Peyer's patch (tissue), 4 donors: Measurements from ENCODE around the gene DHX58. TPM values are rescaled to one million over a fixed set of nuclear protein-coding genes. Genes with fewer than 3 reads are reported as not detected.

Experiments used
- DNase-seq, 3 donors: peaks; one replicate each; pipeline ENCODE4 v3.0.0-alpha.2; 2017 to 2019
- H3K27ac ChIP-seq, 4 donors: fragments of 200-600 bp; sonication (generic); one replicate each; pipeline ENCODE4 v1.5.1; 2016 to 2019
- H3K27me3 ChIP-seq, 2 donors: fragments of 200-600 bp; sonication (generic); one replicate each; pipeline ENCODE4 v1.5.1; 2019
- H3K36me3 ChIP-seq, 3 donors: fragments of 200-600 bp; sonication (generic); one replicate each; pipeline ENCODE4 v1.5.1; 2016 to 2019
- H3K4me1 ChIP-seq, 4 donors: fragments of 200-600 bp; sonication (generic); one replicate each; pipeline ENCODE4 v1.5.1; 2016 to 2019
- H3K4me3 ChIP-seq, 4 donors: fragments of 200-600 bp; sonication (generic); 1 replicate in 3 of 4; 2 replicates in 1 of 4; pipeline ENCODE4 v1.5.1; 2016 to 2019; ENCODE audit warnings: mild to moderate bottlenecking in 1 of 4
- H3K9me3 ChIP-seq, 4 donors: fragments of 200-600 bp; sonication (generic); one replicate each; pipeline ENCODE4 v1.5.1; 2016 to 2019; ENCODE audit warnings: mild to moderate bottlenecking in 1 of 4
- POLR2A ChIP-seq, 2 donors: fragments of 450-650 bp; IDR thresholded peaks; one replicate each; pipeline ENCODE4 v1.5.1; 2017; ENCODE audit warnings: antibody characterized with exemption in 2 of 2, mild to moderate bottlenecking in 2 of 2, moderate library complexity in 2 of 2
- total RNA-seq, 4 donors: library from RNA; depleted of rRNA; stranded (reverse); fragments of >200 nt; gene quantifications; one replicate each; pipeline ENCODE4 v1.1.0, GENCODE V29; 2016
- TF ChIP-seq, protein P1 (sequence below), 6 experiments: fragments of 450-650 bp in 4 of 6; fragments of 200-600 bp in 2 of 6; sonication (generic) in 1 of 6; IDR thresholded peaks; one replicate each; pipeline ENCODE4 v1.5.1; 2017 to 2019; ENCODE audit warnings: antibody characterized with exemption in 6 of 6, mild to moderate bottlenecking in 3 of 6, moderate library complexity in 1 of 6

Gene DHX58
- total RNA-seq, 4 donors from 2014 or later, result 12.8 to 24.8 (median 18.4) TPM

DNA sequence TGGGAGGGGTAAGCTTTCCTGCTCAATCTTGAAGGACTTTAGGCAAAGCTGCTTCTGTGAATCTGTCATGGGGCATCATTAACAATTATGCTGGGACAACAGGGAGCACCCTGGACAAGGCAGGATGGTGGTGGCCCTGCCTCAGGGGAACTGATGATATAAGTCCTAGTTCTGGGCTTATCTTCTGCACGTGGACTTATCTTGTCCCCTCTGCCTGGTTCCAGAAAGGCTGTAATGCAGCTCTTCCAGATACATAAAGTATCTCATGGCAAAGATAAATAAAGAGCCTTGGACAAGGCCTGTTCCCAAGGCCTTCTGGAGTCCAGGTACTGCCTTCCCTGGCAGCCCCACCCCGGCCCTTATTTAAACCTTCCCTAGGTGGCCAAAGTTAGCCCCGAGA lies 8.2 kb downstream of the DHX58 start:
- TF ChIP-seq, protein P1, sequence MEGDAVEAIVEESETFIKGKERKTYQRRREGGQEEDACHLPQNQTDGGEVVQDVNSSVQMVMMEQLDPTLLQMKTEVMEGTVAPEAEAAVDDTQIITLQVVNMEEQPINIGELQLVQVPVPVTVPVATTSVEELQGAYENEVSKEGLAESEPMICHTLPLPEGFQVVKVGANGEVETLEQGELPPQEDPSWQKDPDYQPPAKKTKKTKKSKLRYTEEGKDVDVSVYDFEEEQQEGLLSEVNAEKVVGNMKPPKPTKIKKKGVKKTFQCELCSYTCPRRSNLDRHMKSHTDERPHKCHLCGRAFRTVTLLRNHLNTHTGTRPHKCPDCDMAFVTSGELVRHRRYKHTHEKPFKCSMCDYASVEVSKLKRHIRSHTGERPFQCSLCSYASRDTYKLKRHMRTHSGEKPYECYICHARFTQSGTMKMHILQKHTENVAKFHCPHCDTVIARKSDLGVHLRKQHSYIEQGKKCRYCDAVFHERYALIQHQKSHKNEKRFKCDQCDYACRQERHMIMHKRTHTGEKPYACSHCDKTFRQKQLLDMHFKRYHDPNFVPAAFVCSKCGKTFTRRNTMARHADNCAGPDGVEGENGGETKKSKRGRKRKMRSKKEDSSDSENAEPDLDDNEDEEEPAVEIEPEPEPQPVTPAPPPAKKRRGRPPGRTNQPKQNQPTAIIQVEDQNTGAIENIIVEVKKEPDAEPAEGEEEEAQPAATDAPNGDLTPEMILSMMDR (IDR thresholded peaks at IDR 0.05), result no peak
- TF ChIP-seq POLR2A (IDR thresholded peaks at IDR 0.05), result no peak
- DNase-seq, result no peak
- Histone ChIP-seq H3K4me1 (no peaks in the 10 kb centered on the region), H3K4me3 (no peak overlapping the region), H3K36me3 (peaks cover 0 to 15% (median 0%) of the 10 kb centered on the region in 3 donors), H3K27ac (no peak overlapping the region), H3K27me3 (no peaks in the 10 kb centered on the region), H3K9me3 (no peaks in the 10 kb centered on the region)

DNA sequence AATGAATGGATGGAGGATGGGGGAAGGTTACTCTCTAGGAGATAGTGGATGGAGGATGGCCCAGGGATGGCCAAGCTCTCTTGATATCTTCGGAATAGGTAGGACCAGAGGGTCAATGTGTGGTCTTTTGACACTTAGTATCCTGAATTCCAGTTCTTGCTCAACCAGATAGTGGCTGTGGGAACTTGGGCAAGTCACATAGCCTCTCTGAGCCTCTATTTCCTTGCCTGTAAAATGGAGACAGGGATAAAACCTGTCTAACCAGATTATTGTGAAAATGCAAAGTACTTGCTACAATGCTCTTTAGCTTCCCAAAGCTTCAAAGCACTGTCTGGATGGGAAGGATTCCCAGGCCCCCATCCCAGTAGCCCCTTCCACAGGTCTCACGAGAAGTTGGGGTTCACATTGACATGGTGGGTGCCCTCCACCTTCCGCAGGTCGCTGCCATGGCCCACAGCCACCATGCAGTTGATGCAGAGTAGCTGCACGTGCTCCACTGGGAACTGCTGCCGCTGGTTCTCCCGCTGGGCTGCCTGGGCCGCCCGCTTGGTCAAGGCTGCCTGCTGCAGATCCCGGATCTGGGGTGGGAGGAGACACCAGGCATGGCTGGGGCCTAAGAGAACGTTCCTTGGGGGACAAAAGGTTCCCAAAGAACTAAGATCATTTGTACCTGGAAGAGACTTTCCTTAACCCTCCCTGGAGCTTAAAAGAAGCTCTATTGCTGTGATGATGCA lies 9.1 kb downstream of the DHX58 start:
- H3K4me3 ChIP-seq, result no peak overlapping the region
- H3K36me3 ChIP-seq, result peaks cover 0 to 15% (median 0%) of the 10 kb centered on the region in 3 donors
- H3K27me3 ChIP-seq, result no peaks in the 10 kb centered on the region
- no peak for TF ChIP-seq POLR2A (IDR thresholded peaks at IDR 0.05)
- TF ChIP-seq, protein P1 (IDR thresholded peaks at IDR 0.05), result no peak
- no peaks in the 10 kb centered on the region for H3K9me3 ChIP-seq
- no peak for DNase-seq
- no peak overlapping the region for H3K27ac ChIP-seq
- peaks cover 0 to 3% (median under 1%) of the 10 kb centered on the region in 4 donors for H3K4me1 ChIP-seq

DNA sequence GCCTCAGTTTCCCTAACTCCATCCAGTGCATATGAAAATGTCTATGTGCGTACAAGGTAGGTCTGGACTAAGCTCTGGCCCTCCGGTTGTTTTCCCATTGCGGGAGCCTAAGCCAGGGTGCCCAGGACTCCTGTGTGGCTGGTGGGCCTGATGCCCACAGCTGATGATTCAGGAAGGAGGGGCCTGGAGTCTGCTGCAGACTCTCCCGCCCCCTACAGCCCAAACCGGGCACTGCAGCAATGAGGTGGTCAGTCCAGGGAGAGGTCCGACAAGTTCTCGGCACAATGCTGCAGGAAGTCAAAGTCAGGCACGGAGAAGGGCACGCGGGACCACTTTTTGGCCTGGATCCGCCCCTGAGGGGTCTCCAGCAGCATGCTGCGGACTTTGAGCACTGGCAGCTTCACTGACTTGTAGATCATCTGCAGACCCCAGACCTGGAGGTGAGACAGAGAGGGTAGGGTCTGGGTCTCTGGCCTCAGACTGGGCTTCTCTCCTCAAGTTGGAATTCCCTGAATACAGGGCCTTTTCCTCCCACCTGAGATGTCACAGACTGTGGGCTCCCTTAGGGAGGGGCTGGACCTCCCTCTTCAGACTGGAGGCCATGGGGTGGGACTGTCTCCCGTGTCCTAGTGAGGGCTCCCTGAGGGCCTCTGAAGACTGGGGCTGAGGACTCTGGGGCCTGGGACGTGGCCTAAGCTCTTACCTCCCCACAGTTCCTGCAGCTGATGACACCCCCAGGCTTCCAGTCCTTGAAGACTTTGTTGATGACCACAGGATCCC lies 10.8 kb downstream of the DHX58 start:
- no peaks in the 10 kb centered on the region for H3K9me3 ChIP-seq
- TF ChIP-seq, protein P1 (IDR thresholded peaks at IDR 0.05), result peak in 5 of 6 experiments; percentile 53 to 72 (median 65)
- no peak for TF ChIP-seq POLR2A (IDR thresholded peaks at IDR 0.05)

DNA sequence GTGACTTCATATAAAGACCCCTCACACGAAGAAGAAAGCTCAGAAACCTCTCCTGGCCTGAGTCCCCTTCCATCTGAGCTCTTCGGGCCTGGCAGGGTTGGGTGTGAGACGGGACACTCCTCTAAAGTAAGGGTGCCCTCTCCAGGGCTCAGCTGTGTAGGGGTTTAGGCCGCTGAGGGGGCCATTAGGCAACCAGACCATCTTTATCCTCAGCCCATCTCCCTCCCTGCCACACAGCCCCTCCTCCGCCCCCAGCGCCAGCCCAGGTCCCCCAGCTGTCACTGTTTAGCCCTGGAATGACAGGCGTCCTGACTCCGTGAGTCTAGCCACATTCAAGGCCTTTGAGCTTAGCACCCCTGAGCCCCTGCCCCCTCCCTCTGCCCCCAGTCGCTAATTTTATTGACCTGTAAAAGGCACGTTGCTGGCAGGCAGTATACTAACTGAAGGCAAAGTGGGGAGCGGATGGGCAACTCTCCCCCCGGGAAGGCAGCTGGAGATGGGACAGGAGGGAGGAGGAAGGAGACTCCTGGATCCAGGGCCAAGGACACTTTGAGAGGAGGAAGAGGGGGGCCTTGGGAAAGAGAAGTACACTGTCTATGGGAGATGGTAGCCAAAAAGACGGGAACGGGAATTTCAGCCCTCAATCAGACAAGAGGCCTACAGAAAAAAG lies 13.6 kb downstream of the DHX58 start:
- no peak overlapping the region for H3K27ac ChIP-seq
- H3K9me3 ChIP-seq, result no peaks in the 10 kb centered on the region
- H3K4me3 ChIP-seq, result peak overlapping the region in 1 of 4 donors; percentile 43
- TF ChIP-seq POLR2A (IDR thresholded peaks at IDR 0.05), result no peak
- TF ChIP-seq, protein P1 (IDR thresholded peaks at IDR 0.05), result no peak
- no peaks in the 10 kb centered on the region for H3K36me3 ChIP-seq
- peaks cover 0 to 8% of the 10 kb centered on the region in 2 donors for H3K27me3 ChIP-seq
- H3K4me1 ChIP-seq, result peaks cover 0 to 11% (median 9%) of the 10 kb centered on the region in 4 donors
- no peak for DNase-seq

More for the DNA sequence above, 10.8 kb downstream of the DHX58 start:
- peaks cover 0 to 15% (median 0%) of the 10 kb centered on the region in 3 donors for H3K36me3 ChIP-seq
- H3K4me3 ChIP-seq, result no peak overlapping the region
- peak; percentile 59 to 83 (median 81) for DNase-seq
- H3K27ac ChIP-seq, result no peak overlapping the region
- peaks cover 0 to 8% of the 10 kb centered on the region in 2 donors for H3K27me3 ChIP-seq
- peaks cover 0 to 11% (median 9%) of the 10 kb centered on the region in 4 donors for H3K4me1 ChIP-seq
